HL-60 (cell line): Measurements from ENCODE around the gene ARSK.

Experiments used
- CTCF ChIP-seq: IDR thresholded peaks from one replicate; pipeline ENCODE4 v1.5.1; 2011; ENCODE audit warnings: low read length, control low read depth, inconsistent platforms; ENCODE audit not compliant: insufficient read depth
- POLR2AphosphoS5 ChIP-seq: IDR thresholded peaks from 2 replicates; pipeline ENCODE4 v1.6.1; 2012; ENCODE audit warnings: low read depth
- REST ChIP-seq: IDR thresholded peaks from 2 replicates; pipeline ENCODE4 v1.6.1; 2012; ENCODE audit warnings: low read depth; ENCODE audit not compliant: insufficient replicate concordance
- SPI1 ChIP-seq: IDR thresholded peaks from 2 replicates; pipeline ENCODE4 v1.6.1; 2012; ENCODE audit warnings: low read depth, mild to moderate bottlenecking, borderline replicate concordance

- TF ChIP-seq CTCF (no peak), REST (no peak), POLR2AphosphoS5 (no peak), SPI1 (no peak)
Observed at GRCh38 chr5:95519681-95520080, 35.2 kb upstream of the ARSK start.
